GM18505 (cell line): ENCODE data around the gene OR1G1.
"Not testable (repeated sequence)": the region's sequence is repeated elsewhere in the genome, so short reads cannot be mapped to it uniquely, and the experiment has no call there.

ENCODE experiments used
- ATAC-seq: cut with Tn5 transposase; IDR thresholded peaks from one replicate; pipeline ENCODE4 v1.9.1; 2021; ENCODE audit not compliant: unreplicated experiment
- POLR2A ChIP-seq: IDR thresholded peaks from 4 replicates; pipeline ENCODE4 v1.6.1; 2011; ENCODE audit warnings: borderline replicate concordance; ENCODE audit not compliant: insufficient read depth, insufficient read length; ENCODE audit errors: extremely low read depth

OR1G1 gene

GRCh38 chr17:3127451-3127850 is at the start of gene OR1G1:
Gene OR1G1 (minus strand): TSS chr17:3127551. CDS start chr17:3127551, 0 bp downstream.
- no peak for TF ChIP-seq POLR2A

GRCh38 chr17:3167574-3167973 is 40.2 kb upstream of the OR1G1 start:
- TF ChIP-seq POLR2A = no peak
- no peak for ATAC-seq

More at GRCh38 chr17:3127451-3127850, at the start of gene OR1G1:
- no peak for ATAC-seq

GRCh38 chr17:3157218-3157617 is 29.9 kb upstream of the OR1G1 start:
- no peak for ATAC-seq
- TF ChIP-seq POLR2A = no peak

DNA sequence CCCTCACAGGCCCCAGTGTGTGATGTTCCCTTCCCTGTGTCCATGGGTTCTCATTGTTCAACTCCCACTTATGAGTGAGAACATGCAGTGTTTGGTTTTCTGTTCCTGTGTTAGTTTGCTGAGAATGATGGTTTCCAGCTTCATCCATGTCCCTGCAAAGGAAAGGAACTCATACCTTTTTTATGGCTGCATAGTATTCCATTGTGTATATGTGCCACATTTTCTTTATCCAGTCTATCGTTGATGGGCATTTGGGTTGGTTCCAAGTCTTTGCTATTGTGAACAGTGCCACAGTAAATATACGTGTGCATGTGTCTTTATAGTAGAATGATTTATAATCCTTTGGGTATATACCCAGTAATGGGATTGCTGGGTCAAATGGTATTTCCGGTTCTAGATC is 10.1 kb upstream of the OR1G1 start:
- ATAC-seq = not testable (repeated sequence)

- no peak for ATAC-seq
- TF ChIP-seq POLR2A = no peak
Measured at GRCh38 chr17:3104322-3104721, 23.0 kb downstream of the OR1G1 start, which contains the start of gene OR1D2. Gene OR1D2 (minus strand): TSS chr17:3104422. CDS start chr17:3092996, 11,426 bp downstream.
